GM23338 (cell line): Measurements from ENCODE around the gene TMEM94.

Experiments used
- CREB1 ChIP-seq: fragments of 250-450 bp; sonication (Bioruptor Pico); IDR thresholded peaks from 2 replicates; pipeline ENCODE4 v1.5.0; 2020; ENCODE audit warnings: low read depth, mild to moderate bottlenecking, moderate library complexity
- EZH2 ChIP-seq: fragments of 200-600 bp; sonication (generic); IDR thresholded peaks from one replicate; pipeline ENCODE4 v1.8.0; 2017; ENCODE audit warnings: antibody characterized with exemption, mild to moderate bottlenecking, low read depth; ENCODE audit not compliant: unreplicated experiment
- EZH2phosphoT487 ChIP-seq: fragments of 200-600 bp; sonication (generic); IDR thresholded peaks from one replicate; pipeline ENCODE4 v1.8.1; 2018; ENCODE audit warnings: antibody characterized with exemption; ENCODE audit not compliant: unreplicated experiment
- JUNB ChIP-seq: IDR thresholded peaks from one replicate; pipeline ENCODE4 v1.6.1; 2016; ENCODE audit warnings: antibody characterized with exemption; ENCODE audit not compliant: unreplicated experiment
- POLR2AphosphoS5 ChIP-seq: IDR thresholded peaks from 2 replicates; pipeline ENCODE4 v1.6.1; 2016; ENCODE audit warnings: antibody characterized with exemption, low read depth
- STAT1 ChIP-seq: IDR thresholded peaks from one replicate; pipeline ENCODE4 v1.6.1; 2016; ENCODE audit warnings: antibody characterized with exemption; ENCODE audit not compliant: unreplicated experiment
- TF ChIP-seq, protein P1 (sequence below): IDR thresholded peaks from one replicate; pipeline ENCODE4 v1.6.1; 2018; ENCODE audit warnings: antibody characterized with exemption; ENCODE audit not compliant: unreplicated experiment
- TF ChIP-seq, protein P2 (sequence below), 2 experiments: fragments of 200-600 bp in 1 of 2; sonication (generic) in 1 of 2; conservative IDR thresholded peaks; 2 replicates each; pipeline versions ENCODE4 v1.5.1 to v1.6.1; 2016 to 2017; ENCODE audit warnings: antibody characterized with exemption in 2 of 2, low read depth in 2 of 2, mild to moderate bottlenecking in 2 of 2, moderate library complexity in 1 of 2

DNA sequence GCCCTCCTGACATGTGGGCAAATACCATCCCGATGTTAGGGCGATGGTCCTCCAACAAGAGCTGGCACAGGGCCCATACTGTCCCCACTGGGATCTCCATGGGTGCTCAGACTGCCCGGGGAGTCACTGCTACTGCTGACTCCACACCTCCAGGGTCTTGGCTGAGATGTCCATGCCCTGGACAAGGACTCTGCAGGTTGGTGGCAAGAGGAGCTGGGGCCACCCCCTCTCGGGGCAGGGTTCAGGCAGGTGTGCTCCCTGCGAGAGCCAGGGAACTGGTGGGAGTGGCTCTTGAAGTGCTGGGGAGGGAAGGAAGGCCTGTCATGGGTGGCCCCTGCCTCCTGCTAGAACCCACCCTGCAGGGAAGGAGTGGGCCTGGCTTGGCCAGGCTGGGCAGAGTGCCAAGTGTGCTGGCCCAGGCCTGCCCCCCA is 52.5 kb downstream of the TMEM94 start:
- TF ChIP-seq, protein P1, sequence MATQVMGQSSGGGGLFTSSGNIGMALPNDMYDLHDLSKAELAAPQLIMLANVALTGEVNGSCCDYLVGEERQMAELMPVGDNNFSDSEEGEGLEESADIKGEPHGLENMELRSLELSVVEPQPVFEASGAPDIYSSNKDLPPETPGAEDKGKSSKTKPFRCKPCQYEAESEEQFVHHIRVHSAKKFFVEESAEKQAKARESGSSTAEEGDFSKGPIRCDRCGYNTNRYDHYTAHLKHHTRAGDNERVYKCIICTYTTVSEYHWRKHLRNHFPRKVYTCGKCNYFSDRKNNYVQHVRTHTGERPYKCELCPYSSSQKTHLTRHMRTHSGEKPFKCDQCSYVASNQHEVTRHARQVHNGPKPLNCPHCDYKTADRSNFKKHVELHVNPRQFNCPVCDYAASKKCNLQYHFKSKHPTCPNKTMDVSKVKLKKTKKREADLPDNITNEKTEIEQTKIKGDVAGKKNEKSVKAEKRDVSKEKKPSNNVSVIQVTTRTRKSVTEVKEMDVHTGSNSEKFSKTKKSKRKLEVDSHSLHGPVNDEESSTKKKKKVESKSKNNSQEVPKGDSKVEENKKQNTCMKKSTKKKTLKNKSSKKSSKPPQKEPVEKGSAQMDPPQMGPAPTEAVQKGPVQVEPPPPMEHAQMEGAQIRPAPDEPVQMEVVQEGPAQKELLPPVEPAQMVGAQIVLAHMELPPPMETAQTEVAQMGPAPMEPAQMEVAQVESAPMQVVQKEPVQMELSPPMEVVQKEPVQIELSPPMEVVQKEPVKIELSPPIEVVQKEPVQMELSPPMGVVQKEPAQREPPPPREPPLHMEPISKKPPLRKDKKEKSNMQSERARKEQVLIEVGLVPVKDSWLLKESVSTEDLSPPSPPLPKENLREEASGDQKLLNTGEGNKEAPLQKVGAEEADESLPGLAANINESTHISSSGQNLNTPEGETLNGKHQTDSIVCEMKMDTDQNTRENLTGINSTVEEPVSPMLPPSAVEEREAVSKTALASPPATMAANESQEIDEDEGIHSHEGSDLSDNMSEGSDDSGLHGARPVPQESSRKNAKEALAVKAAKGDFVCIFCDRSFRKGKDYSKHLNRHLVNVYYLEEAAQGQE = no peak
- TF ChIP-seq POLR2AphosphoS5 (no peak), STAT1 (no peak), EZH2phosphoT487 (no peak), JUNB (no peak), CREB1 (CRISPR knock-in tag) (no peak), EZH2 (no peak)
- TF ChIP-seq, protein P2, sequence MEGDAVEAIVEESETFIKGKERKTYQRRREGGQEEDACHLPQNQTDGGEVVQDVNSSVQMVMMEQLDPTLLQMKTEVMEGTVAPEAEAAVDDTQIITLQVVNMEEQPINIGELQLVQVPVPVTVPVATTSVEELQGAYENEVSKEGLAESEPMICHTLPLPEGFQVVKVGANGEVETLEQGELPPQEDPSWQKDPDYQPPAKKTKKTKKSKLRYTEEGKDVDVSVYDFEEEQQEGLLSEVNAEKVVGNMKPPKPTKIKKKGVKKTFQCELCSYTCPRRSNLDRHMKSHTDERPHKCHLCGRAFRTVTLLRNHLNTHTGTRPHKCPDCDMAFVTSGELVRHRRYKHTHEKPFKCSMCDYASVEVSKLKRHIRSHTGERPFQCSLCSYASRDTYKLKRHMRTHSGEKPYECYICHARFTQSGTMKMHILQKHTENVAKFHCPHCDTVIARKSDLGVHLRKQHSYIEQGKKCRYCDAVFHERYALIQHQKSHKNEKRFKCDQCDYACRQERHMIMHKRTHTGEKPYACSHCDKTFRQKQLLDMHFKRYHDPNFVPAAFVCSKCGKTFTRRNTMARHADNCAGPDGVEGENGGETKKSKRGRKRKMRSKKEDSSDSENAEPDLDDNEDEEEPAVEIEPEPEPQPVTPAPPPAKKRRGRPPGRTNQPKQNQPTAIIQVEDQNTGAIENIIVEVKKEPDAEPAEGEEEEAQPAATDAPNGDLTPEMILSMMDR (conservative IDR thresholded peaks at IDR 0.05; ENCODE audit: low read depth in 2 of 2) = no peak
